DMS153 treated with DMSO at 0.1 percent for 48 hours (cell line): ENCODE results near the gene NPC1.
"Not testable (repeated sequence)": the region's sequence is repeated elsewhere in the genome, so short reads cannot be mapped to it uniquely, and the experiment has no call there.

Experiments used
- DNase-seq: peaks from one replicate; lab custom pipeline; 2025; ENCODE audit not compliant: unreplicated experiment; lab: John Stamatoyannopoulos, UW

The NPC1 gene

DNA sequence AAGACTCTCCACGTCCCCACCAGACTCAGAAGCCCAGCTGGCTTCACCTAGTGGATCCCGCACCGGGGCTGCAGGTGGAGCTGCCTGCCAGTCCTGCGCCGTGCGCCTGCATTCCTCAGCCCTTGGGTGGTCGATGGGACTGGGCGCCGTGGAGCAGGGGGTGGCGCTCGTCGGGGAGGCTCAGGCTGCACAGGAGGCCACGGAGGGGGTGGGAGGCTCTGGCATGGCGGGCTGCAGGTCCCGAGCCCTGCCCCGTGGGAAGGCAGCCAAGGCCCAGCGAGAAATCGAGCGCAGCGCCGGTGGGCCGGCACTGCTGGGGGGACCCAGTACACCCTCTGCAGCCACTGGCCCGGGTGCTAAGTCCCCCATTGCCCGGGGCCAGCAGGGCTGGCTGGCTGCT is 8.8 kb downstream of the NPC1 start:
- DNase-seq = not testable (repeated sequence)

DNA sequence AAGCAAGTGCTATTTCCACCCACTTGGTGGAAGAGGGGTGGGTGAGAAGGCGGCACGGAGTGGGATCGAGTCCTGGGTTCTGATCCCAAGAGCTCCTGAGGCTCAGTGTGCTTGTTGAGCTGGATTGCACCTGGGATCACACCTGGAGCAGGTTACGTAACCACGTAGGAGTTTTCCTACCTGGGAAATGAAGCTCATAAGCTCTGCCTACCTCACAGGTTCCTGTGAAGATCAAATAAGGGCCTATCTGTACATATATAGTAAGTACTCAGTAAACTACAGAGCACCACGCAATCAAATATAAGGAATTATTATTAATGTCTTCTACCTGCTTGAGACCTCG is 11.0 kb downstream of the NPC1 start:
- DNase-seq = no peak

DNA sequence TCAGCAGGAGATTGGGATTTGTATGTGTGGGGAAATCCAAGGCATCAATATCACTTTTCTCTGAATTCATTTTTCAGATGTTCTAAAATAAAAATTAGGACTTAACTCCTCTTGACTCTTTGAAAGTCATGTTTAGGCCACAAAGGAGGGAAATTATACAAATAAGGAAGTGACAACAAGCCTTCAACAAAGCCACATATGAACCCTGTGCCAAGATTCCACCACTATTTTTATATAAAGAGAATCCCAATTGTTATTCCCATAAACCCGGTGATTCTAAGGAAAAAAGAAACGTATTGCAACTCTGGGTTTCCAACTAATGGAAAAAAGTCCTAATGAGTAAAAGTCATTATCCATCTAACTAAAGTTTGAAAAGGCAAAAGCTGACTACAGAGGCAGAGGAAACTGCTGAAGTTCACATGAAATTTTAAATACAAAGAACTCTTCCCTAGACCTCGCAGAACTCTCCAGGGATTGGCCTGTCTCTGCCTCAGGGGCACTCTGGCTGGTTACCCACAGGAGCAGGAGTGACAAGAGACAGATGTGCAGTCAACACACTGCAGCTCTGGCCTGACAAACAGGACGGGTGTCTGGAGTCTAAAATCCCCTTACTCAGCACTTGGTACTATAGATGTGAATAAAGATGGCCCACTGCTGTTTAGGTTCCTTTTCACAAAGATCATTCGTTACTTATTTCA is 11.5 kb downstream of the NPC1 start:
- no peak for DNase-seq

DNA sequence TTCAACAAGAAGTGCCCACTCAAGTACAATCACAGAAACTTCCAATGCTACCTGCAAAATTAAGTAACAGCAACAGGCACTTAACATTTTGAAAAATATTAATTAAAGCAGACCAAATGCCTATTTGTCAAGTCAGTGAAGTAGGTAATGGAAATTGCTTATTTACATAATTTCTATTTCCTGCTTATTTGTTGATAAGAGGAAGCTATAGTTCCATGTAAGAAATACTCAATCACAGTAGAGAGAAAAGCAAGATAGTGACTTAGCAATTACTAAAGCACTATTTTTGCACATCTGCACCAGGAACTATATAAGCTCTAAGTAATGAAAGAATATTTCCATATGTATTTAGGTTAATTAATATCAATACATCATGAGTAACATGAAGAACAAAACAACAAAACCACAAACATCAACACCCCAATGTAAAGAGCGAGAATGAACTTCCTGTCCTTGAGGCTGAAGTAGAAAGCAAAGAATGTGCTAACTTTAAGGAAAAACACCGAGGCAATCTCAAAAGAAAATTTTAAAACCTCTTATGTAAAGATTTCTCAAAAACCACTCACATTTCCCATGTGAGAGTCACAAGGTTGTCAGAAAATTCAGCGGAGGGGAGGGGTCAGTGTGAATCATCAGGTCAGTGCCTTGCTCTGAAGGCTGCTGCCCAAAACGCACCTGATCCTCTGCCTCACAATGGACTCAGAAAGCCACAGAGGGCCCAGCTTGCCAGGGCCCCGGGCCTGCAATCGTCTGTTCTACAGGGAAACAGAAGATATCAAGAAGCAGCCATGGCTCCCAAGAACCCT is 12.5 kb downstream of the NPC1 start:
- DNase-seq = no peak

DNA sequence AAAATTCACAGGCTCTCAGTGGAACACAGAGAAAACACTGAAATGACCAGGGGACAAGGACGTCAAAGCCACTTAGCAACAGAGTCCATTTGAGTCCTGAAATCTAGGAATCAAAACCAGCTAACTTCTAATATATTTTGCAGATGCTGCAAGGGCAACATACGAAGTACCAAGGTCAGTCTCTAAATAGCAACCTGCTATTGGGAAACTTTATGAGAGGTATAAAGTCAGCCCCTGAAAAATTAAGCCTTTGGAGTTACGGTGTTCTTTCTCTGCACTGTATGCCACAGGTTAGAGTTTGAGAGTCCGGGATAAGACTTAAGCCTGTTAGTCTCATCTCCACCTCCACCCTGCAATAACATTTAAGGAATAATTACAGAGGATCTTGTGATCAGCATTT is 13.3 kb downstream of the NPC1 start:
- DNase-seq = no peak

DNA sequence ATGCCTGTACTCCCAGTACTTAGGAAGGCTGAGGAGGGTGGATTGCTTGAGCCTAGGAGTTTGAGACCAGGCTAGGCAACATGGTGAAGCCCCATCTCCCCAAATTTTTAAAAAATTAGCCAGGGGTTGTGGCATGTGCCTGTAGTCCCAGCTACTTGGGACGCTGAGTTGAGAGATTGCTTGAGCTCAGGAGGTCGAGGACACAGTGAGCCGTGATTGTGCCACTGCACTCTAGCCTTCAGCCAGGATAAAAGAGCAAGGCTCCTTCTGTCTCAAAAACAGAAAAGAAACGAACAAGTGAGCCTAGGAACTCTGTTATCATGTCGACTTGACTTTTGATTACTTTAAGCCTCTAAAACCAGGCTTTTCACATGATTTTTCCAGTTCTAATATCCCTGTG is 13.7 kb downstream of the NPC1 start:
- no peak for DNase-seq

DNA sequence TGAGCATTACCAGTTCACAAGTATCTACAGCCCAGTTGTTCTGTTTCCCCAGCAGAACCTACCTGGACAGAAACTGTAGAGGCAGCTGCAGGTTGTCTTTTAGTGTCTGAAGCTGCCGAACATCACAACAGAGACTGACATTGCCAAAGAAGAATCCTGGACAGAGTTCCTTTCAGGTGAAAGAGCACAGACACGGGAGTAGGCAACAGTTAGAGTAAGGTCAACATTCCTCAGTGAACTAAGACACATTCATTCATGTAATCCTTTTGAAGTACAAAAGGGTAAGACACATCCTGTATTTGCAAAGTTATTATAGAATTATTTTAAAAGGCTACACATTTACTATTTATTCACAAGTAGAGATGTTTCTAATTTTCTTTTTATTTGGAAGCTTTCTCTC is 14.3 kb downstream of the NPC1 start:
- DNase-seq = no peak

DNA sequence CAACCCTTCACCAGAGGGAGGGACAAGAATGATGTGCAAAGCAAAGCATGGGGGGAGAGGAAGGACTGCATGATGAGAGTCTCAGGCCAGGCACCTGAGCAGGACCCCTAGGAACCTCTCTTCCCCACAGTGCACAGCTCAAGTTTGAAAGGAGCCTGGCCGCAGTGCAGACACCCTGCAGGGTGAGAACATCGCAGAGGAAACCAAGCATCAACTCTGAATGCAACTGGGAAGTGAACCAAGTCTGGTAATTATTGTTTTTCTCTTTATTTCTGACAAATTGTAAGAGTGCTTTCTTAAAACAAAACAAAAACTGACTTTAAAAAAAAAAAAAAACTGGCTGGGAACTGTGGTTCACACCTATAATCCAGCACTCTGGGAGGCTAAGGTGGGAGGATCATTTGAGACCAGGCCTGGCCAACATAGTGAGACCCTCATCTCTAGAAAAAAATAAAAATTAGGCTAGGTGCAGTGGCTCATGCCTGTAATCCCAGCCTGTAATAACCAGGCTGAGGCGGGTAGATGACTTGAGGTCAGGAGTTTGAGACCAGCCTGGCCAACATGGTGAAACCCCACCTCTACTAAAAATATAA is 15.3 kb downstream of the NPC1 start:
- no peak for DNase-seq

DNA sequence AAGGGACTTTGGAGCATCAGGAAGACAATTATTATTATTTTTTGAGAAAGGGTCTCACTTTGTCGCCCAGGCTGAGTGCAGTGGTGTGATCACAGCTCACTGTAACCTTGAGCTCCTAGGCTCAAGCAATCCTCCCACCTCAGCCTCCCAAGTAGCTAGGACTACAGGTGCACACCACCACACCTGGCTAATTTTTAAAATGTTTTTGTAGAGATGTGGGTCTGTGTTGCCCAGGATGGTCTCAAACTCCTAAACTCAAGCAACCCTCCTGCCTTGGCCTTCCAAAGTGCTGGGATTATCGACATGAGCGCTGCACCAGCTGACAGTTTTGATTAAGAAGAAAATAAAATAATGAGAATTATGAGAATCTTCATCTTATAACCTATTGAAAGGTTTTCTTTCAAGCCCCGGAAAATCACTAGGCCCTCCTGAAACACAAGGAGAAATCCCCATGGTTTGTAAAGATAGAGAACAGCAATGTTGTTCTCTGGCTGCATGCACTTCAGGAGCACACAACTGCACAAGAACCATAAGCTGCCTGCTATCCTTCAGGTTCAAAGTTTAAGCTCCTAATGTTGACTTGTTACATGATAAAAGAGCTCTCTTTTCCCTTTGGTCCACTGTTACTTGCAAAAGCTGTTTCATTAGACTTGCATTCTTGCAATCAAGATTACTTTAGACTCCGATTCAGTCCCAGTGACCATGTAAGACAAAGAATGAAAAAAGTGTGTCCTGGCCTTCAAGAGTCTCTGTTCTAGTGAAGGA is 16.8 kb downstream of the NPC1 start:
- DNase-seq = no peak

DNA sequence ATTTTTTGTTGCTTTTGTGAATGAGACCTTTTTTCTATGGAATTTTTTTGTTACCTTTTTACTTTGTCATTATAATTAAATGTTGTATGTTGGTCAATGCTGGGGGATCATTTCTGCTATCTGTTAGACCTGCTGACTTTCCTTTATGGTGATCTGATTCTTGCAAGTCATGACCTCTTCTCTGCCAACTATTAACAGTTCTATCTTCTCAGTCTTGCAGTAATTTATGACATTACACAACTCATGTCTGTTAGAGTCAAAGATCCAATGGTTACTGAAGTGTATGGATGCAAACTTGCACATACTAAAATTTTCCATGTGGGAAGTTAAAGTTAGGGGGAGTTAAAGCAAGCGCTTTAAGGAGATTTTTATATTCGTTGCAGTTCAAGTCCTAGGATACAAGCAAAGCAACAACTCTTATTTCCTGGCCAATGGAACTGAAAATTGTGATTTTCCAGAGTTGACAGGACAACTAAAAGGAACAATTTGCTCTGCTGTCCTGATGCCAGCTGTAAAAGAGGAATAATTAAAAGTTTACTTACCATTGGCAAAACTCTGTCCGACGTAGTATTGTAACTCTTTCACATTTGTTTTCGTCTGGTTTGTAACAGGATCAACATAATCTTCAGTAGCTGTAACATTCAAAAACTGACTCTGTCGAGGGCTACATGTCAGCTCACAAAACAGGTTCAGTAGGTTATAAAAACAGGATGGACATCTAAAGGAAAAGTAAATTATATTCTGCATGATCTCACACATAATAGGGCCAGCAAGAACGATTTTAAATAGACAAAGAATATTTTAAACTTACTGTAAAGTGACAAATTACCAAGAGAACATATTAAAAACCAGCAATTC is 17.8 kb downstream of the NPC1 start:
- no peak for DNase-seq

DNA sequence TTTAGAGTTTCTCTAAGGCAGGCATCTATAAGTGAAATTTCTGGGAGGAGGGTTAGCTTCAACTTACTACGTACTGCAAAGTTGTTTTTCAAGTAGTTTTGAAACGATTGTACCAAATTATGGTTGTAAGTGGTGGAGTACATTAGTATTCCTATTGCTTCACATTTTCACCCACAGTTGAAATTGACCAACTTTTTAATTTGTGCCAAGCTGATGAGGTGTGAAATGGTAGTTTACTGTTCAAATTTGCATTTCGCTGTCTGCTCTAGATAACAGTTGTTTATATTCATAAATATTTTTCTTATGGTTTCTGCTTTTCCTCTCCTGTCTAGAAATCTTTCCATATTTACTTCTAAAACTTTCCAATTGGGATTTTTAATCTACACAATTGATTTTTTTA is 18.6 kb downstream of the NPC1 start:
- DNase-seq = no peak

DNA sequence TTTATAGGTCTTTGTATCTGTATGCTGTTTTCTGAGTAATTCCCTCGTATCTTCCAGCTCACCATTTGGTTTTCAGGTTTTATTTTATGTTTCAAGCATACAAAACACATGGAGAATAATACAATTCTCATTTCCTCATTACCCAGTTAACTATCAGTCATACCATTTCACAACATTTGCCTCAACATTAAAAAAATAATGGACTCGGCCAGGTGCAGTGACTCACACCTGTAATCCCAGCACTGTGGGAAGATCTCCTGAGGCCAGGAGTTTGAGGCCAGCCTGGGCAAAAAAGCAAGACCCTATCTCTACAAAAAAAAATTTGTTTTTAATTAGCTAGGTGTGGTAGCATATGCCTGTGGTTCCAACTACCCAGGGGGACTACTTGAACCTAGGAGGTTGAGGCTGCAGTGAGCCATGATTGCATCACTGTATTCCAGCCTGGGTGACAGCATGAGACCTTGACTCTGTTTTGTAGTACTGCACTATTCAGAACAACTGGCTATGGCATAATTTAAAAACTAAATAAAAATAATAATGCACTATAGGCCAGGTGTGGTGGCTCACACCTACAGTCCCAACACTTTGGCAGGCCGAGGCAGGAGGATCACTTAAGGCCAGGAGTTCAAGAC is 20.3 kb downstream of the NPC1 start:
- no peak for DNase-seq

DNA sequence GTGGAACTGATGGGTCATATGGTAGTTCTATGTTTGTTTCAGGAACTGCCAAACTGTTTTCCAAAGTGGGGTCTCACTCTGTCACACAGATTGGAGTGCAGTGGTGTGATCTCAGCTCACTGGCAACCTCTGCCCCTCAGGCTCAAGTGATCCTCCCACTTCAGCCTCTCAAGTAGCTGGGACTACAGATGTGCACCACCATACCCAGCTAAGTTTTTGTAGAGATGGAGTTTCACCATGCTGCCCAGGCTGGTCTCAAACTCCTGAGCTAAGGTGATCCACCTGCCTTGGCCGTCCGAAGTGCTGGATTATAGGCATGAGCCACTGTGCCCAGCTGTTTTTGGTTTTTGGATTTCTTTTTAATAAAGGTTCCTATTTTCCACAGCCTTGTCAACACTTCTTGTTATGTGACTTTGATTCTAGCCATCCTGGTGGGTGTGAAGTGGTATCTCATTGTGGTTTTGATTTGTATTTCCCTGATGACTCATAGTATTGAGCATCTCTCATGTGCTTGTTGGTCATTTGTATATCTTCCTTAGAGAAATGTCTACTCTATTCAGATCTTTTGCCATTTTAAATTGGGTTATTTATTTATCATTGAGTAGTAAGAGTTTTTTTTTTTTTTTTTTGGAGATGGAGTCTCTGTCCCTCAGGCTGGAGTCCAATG is 22.8 kb downstream of the NPC1 start:
- no peak for DNase-seq

DNA sequence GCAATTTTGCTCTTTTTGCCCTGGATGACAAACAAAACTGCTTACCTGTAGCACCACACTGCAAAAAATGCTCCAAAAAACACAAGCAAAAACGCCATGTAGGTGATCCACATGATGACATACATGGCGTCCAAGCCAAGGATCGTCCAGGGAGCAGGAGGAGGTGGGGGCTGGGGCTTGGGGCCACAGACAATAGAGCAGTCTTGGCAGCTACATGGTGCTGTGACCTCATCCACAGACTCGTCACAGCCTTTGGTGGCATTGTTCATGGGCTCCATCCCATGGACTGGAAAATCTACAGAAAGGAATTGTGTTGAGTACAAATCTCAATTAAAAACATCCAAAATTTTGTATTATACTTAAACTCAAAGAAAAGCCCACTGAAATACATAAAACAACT is 26.1 kb downstream of the NPC1 start:
- DNase-seq = no peak

DNA sequence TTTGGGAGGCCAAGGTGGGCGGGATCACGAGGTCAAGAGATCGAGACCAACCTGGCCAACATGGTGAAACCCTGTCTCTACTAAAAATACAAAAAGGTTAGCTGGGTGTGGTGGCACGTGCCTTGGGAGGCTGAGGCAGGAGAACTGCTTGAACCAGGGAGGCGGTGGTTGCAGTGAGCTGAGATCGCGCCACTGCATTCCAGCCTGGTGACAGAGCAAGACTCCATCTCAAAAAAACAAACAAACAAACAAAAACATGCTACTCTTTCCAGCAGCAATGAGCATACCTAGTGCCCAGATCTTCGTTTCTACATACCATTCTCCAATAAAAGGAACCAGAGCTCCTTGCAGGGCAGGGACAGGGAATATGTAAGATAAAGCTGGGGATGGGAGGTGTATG is 28.8 kb downstream of the NPC1 start:
- not testable (repeated sequence) for DNase-seq

DNA sequence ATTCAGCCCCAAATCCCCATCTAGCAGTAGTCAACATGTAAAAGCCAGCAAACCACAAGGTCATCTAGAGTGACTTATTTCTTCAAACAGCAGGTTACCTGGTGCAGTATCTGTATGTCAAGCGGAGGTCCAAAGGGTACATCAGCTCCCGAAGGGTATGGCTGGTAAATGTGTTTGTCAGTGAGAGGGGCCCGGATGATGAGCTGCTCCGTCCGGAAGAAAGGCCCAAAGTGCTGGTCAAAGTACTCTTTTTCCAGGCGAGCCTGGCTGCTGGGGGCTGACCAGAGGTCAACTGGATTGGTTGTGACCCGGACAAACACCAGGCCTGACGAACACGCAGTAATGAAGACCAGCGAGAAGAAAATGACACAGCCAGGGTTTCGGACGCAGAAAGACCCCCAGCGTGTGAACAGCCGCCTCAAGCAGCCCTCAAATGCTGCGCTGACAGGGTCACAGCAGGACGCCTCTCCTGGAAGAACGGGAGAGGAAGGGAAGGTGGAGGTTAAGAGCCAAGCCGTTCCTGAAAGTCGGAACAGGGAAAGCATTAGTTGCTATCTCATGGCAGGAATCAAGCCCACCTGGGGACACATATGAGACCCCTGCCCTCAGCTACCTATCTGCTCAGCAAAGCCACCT is 30.0 kb downstream of the NPC1 start:
- DNase-seq = no peak

DNA sequence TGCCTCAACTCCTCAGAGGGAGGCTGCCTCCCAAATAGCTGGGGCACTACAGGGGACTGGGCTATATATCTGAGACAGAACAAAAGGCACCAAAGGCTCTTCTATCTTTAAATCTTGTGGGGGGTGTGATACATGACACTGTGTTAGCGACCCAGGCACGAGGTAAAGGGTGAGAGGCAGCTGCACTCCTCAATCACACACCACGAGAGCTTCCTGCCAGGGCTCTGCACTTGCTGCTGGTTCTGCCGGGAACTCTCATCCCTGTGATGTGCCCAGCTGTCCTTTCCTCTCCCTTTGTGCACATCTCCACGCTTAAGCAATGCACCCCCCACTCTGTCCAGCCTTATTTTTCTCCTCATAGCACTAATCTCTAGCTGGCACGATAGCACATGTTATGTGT is 32.4 kb downstream of the NPC1 start:
- DNase-seq = no peak

DNA sequence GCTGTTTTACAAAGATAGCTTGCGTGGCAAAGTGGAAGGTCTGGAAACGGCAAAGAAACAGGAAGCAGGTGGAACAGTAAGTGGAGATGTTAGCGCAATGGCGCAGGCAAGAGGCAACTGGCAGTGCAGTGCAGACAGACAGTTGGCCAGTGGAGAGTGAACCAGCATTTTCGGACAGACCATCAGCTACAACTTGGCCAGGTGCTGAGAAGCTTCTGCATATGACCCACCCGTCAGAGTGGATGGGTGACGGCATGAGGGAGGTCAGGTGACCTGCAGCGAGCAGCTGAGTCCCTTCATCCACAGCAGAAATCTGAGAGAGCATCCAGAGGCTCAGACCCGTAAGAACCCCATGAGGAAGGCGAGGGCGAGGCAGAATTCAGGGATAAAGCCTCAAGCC is 33.8 kb downstream of the NPC1 start:
- no peak for DNase-seq

DNA sequence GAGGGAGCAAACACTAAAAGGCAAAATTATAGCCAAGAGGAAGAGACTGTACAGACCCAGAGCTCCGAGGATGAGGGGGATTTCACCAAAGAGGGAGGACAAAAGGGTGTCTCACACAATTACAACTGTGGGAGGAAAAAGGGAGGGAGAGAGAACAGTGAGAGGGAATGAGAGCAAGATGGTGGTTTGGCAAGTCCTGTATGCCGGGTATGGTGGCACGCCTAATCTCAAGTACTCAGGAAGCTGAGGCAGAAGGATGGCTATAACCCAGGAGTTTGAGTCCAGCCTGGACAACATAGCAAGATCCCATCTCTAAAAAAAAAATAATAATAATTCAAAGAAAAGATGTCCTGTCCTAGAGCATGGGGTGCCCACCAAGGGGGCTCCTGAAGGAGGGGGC is 34.3 kb downstream of the NPC1 start:
- DNase-seq = no peak
